Measurements from ENCODE around the gene CRACR2B.

- no peak for TF ChIP-seq POLR2AphosphoS5 (IDR thresholded peaks at IDR 0.05)
- TF ChIP-seq CTCF (IDR thresholded peaks at IDR 0.05) = no peak
- TF ChIP-seq EP300 (IDR thresholded peaks at IDR 0.05) = no peak
- TF ChIP-seq POLR2A (IDR thresholded peaks at IDR 0.05) = no peak
Observed at GRCh38 chr11:864898-865297, 37.2 kb downstream of the CRACR2B start.

Measured in upper lobe of left lung (tissue), 4 donors.